AG08396 (cell line): Measurements from ENCODE around the gene CTNND2.
"Not testable (repeated sequence)": the region's sequence is repeated elsewhere in the genome, so short reads cannot be mapped to it uniquely, and the experiment has no call there.

ENCODE experiments used
- DNase-seq: peaks from one replicate; pipeline ENCODE4 v3.0.0; 2012; ENCODE audit warnings: low spot score, mixed read lengths

CTNND2 gene

GRCh38 chr5:11679676-11680075, 224.6 kb downstream of the CTNND2 start:
- DNase-seq, result no peak

- no peak for DNase-seq
Observed at GRCh38 chr5:11675184-11675583, 229.1 kb downstream of the CTNND2 start.

DNA sequence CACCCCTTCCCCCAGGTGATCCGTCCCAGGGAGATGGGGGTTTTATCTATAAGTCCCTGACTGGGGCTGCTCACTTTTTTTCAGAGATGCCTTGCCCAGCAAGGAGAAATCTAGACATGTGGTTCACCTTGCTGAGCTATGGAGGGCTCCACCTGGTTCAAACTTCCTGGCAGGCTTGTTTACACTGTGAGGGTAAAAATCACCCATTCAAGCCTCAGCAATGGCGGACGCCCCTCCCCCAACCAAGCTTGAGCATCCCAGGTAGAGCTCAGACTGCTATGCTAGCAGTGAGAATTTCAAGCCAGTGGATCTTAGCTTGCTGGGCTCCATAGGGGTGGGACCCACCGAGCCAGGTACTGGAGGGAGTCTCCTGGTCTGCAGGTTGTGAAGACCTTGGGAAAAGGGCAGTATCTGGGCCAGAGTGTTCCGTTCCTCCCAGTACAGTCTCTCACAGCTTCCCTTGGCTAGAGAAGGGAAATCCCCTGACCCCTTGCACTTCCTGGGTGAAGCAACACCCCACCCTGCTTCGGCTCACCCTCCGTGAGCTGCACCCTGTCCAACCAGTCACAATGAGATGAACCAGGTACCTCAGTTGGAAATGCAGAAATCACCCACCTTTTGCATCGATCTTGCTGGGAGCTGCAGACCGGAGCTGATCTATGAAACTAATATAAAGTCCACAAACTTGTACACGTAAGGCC, 231.7 kb downstream of the CTNND2 start:
- DNase-seq, result no peak

DNA sequence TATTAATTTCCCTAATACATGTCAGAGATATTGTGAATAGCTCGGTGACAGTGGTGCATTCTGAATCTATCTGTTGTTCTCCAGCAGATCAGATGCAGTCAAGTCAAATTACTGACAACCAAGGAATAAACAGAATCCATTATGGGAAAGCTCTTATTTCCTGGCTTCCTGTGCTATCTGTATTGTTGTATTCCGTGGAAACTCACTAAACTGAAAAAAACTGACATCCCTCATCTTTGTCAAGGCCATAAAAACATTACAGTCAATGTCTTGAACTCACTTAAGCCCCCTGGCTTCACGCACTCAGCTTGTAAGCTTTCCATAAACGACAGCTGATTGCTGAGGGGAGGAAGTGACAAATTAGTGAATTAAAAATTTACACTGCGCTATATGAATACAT, 245.9 kb downstream of the CTNND2 start:
- no peak for DNase-seq

DNA sequence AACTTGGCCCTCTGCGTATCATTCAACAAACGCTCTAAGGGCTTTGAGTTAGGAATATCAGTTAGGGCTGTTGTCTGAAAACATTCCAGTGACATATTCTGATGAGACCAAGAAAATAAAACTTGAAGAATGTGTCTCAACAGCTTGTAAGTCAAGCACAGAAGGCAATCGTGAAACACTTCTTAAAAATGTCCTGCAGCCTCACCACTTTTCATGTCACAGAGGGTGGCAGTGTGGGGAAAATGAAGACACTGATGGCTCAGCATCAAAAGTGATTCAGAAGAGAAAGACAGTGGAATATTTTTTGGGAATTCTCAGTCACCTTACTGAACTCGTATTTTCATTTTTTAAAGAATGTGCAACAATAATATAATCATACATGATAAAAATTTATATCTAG, 247.3 kb downstream of the CTNND2 start:
- no peak for DNase-seq

- no peak for DNase-seq
Observed at GRCh38 chr5:11655681-11656080, 248.6 kb downstream of the CTNND2 start.

GRCh38 chr5:11650936-11651335, 253.3 kb downstream of the CTNND2 start:
- no peak for DNase-seq

GRCh38 chr5:11646141-11646540, 258.1 kb downstream of the CTNND2 start:
- DNase-seq, result no peak

DNA sequence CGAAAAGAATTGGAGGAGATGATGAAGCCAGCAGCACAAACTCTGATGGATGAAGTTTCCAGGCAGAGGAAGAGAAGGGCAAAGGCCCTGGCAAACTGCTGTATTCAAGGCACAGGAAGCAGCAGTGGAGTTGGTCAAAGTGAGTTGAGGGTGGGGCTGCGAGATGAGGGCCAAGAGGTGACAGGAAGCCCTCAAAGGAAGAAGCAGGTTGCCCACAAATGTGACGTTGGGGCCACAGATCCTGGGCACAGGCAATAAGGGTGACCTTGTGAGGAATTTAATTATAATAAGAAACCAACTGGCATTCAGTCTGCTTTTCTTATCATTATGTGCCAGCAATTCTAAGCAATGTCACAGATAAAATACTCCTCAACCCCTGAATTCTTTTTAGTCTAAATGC, 261.8 kb downstream of the CTNND2 start:
- no peak for DNase-seq

GRCh38 chr5:11640158-11640873, 263.9 kb downstream of the CTNND2 start:
- no peak for DNase-seq

DNA sequence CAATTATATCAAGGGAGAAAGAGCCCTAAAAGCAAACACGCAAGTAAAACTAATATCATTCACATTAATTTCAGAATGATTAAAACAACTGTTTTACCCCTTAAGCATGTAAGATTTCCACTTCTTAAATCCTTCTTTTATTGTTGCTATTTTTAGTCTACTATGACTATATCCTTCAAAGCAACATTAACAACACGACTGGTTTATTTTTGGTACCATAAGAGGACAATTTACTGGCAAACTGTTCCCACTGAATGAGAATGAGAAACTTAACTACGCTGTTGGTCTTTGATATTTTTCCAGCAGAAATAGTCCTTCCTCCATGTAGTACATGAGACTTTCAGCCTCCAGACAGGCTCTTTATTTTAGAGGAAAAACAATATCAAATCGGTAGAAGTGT, 281.5 kb downstream of the CTNND2 start:
- DNase-seq, result no peak

DNA sequence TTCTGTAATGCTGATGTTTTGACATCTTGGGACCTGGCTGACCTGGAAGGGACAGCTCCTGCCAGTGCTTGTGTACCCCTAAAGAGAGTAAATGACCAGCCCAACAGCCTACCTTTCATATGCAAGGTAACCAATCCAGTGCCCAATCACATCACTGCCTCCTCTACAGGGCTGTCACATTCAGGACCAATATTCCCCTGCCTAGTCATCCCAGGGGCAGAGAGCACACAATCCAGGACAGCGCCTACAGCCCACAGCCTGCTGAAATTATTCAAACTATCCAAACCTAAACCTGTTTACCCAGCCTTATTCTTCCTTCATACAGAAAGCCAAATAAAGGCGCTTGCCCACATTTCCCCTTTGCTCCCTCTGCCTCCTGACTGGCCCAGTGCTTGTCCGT, 284.1 kb downstream of the CTNND2 start:
- no peak for DNase-seq

DNA sequence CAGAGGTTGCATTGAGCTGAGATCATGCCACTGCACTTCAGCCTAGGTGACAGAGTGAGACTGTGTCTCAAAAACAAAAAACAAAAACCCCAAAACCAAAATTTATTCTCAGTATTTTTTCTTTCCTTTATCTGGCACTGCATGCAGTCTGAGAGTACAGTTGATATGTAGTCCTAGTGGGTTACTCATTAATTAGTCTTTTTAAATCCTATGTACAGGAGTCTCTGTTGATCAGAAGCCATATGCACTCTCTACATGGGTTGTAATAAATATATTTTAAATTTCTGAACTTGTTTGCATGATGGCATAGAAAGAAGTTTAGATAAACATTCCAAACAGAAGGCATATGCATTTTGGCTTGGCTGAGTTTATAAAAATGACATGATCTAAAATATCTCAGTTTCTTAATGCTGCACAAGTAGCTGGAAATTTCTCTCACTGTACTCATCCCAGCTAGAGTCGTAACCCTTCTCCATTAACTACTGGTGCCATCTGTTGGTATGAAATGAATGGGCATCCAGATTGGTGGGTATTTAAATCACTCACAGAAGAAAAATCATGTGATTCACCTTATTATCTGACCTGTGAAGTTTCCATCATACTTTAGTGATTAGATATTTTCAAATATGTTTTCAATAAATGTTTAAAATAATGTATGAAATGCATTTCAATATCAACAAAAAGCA, 284.8 kb downstream of the CTNND2 start:
- DNase-seq, result no peak

DNA sequence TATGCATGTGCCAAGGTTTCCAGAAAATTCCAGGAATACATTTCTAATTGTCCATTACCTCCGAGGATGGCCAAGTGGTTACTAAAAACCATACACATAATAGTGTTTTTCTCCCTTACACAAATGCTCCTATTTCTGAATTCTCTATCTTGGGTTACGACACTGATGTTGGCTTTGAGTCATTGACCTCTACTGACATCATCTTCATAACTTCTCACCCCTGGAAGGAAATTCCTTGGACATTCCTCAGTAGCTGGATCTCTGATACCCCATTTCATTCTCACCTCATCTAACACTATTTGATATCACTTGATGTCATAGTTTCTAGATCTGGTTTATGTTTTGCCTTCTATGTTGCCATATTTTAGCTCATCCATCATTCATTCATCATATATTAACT, 287.2 kb downstream of the CTNND2 start:
- DNase-seq, result no peak

DNA sequence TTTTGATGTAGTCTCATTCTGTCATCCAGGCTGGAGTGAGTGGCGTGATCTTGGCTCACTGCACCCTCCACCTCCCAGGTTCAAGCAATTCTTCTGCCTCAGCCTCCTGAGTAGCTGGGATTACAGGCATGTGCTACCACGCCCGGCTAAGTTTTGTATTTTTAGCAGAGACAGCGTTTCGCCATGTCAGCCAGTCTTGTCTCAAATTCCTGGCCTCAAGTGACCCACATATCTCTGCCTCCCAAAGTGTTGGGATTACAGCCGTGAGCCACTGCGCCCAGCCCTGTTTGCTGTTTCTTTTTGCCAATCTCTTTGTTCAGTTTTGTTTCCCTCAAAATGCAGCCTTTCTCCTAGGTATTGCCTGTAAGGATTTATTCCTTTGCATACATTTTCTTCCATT, 287.6 kb downstream of the CTNND2 start:
- DNase-seq, result not testable (repeated sequence)

GRCh38 chr5:11611011-11611410, 293.2 kb downstream of the CTNND2 start:
- no peak for DNase-seq

DNA sequence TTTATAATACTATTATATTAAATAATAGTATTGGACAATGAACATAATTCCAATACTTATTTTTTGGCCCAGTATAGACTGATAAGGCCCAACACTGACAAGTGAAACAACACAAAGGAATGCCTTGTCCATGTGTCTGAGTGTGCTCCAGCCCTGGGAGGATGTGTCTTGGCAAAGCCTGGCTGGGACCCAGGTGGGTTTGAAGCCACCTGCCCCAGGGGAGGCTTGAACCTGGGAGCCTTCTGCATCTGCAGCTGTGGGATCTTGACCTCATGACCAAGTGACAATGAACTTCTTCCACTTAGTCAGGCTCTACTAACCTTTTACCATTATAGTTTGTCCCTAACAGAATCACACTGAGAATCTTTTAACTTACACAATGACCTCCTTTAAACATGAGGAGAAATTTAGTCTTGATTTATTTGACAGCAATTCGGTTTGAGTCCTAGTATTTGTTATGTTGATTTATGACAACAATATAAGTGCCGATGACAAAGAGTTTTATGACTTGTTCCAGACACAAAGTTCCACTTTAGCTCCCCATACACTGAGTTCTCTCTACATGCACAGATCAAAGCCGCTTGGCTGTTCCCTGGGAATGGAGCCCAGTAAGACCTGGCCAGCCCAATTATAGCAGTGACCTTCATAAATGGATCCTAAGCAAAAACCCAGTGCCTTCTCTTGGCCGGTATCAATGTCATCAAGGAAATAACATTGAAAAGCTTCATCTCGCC, 294.5 kb downstream of the CTNND2 start:
- DNase-seq, result no peak

- DNase-seq, result no peak
Observed at GRCh38 chr5:11608530-11608929, 295.7 kb downstream of the CTNND2 start.

DNA sequence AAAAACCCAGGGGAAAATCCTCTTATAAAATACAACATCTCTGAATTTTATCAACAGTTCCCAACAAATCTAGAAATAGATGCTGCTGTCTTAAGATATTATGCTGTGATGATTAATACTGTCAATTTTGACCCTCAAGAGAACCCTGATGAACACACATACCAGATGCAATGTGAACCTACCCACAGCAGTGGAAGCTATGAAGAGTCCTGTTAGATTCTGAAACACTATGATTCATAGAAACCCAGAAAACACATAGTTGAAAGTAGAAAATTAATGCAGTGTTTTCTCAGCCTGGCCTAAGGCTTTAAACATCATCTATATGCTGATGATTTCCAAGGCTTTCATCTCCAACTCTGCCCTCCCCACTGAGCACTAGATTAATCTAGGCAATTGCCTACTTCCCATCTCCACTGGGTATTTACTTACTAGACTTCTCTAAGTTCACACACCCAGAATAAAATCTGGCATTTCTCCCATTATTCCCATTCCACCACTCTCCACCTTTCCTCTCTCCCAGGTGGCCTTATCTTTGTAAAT, 296.2 kb downstream of the CTNND2 start:
- no peak for DNase-seq

DNA sequence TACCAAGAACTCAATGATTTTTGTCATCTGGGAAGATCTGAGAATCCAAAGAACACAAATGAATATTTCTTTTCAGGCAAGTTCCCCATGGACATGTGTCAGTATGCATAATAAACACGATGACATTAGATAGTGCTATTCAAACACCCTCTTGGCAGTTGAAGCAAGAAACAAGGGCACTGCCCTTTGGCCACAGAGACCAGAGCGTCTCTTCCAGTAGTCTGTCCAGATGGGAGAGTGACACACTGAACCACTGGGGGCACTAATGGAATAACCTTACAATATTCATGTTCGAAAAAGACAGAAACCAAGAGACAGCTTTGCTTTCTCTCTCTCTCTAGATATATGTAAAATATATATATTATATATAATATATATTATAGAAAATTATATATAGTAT, 301.9 kb downstream of the CTNND2 start:
- no peak for DNase-seq

- DNase-seq, result no peak
Observed at GRCh38 chr5:11599499-11599898, 304.7 kb downstream of the CTNND2 start.

- DNase-seq, result no peak
Observed at GRCh38 chr5:11596657-11597071, 307.6 kb downstream of the CTNND2 start.
